Bronchial epithelial cell (primary cell): ENCODE data around the gene OTOP3. TPM values are rescaled to one million over a fixed set of nuclear protein-coding genes. Genes with fewer than 3 reads are reported as not detected.

Experiments
- DNase-seq: peaks from one replicate; pipeline ENCODE4 v3.0.0-alpha.2; 2010; ENCODE audit warnings: low read depth
- FAIRE-seq: peaks from 2 replicates; lab custom pipeline; 2011; peaks lifted over from hg19 to GRCh38; lab: Jason Lieb, UNC
- H3K27me3 ChIP-seq: 2 replicates; pipeline ENCODE4 v1.5.1; 2011; ENCODE audit warnings: low read length; ENCODE audit not compliant: control insufficient read depth, insufficient read depth
- H3K36me3 ChIP-seq: 2 replicates; pipeline ENCODE4 v1.5.1; 2011; ENCODE audit warnings: low read length; ENCODE audit not compliant: control insufficient read depth, insufficient read depth
- H3K4me3 ChIP-seq: 2 replicates; pipeline ENCODE4 v1.5.1; 2011; ENCODE audit warnings: mild to moderate bottlenecking, low read depth, low read length, control low read depth
- CTCF ChIP-seq: IDR thresholded peaks from 2 replicates; pipeline ENCODE4 v1.5.1; 2011; ENCODE audit warnings: mild to moderate bottlenecking, moderate library complexity, low read length, control low read depth, inconsistent platforms; ENCODE audit not compliant: insufficient read depth, severe bottlenecking
- total RNA-seq: library from RNA; depleted of rRNA; stranded (reverse); fragments of >200 nt; gene quantifications from 2 replicates; pipeline ENCODE4 v1.2.1, GENCODE V29; 2014

OTOP3 gene
- total RNA-seq: under 0.01 and 0.26 TPM in 2 replicates

GRCh38 chr17:74935585-74936469, at the start of gene OTOP3:
Gene OTOP3, plus strand, starts transcription at chr17:74935898. Its CDS starts 24 bp downstream, at chr17:74935922.
- no peak within 1 kb of the TSS for H3K4me3 ChIP-seq
- TF ChIP-seq CTCF: no peak
- H3K36me3 ChIP-seq: no peaks in the 10 kb centered on the region
- peaks cover 38% of the 10 kb centered on the region for H3K27me3 ChIP-seq
- FAIRE-seq: no peak
- no peak for DNase-seq

- no peak overlapping the region for H3K4me3 ChIP-seq
- DNase-seq: no peak
- no peaks in the 10 kb centered on the region for H3K36me3 ChIP-seq
- TF ChIP-seq CTCF: no peak
- peaks cover 15% of the 10 kb centered on the region for H3K27me3 ChIP-seq
- FAIRE-seq: no peak
Measured at GRCh38 chr17:74888469-74888868, 47.2 kb upstream of the OTOP3 start.

- no peak for DNase-seq
- H3K4me3 ChIP-seq: no peak overlapping the region
- H3K27me3 ChIP-seq: peaks cover 26% of the 10 kb centered on the region
- no peaks in the 10 kb centered on the region for H3K36me3 ChIP-seq
- FAIRE-seq: peak; percentile 7
- no peak for TF ChIP-seq CTCF
Measured at GRCh38 chr17:74890554-74890953, 45.1 kb upstream of the OTOP3 start.

- DNase-seq (no peak), FAIRE-seq (peak; percentile 28)
- no peak overlapping the region for H3K4me3 ChIP-seq
- H3K27me3 ChIP-seq: peaks cover 27% of the 10 kb centered on the region
- H3K36me3 ChIP-seq: no peaks in the 10 kb centered on the region
- TF ChIP-seq CTCF: no peak
Measured at GRCh38 chr17:74892013-74892841, 43.5 kb upstream of the OTOP3 start.

GRCh38 chr17:74892974-74893911, 42.5 kb upstream of the OTOP3 start, which contains the start of gene FADS6:
Gene FADS6, minus strand, starts transcription at chr17:74893633. Its CDS starts 38 bp downstream, at chr17:74893595.
- FAIRE-seq (no peak), DNase-seq (no peak)
- H3K27me3 ChIP-seq: peaks cover 27% of the 10 kb centered on the region
- H3K4me3 ChIP-seq: peak within 1 kb of the TSS; percentile 15
- no peaks in the 10 kb centered on the region for H3K36me3 ChIP-seq
- TF ChIP-seq CTCF: no peak
